Ureter (tissue), 1 donor: Measurements from ENCODE around the gene SMIM8. TPM values are rescaled to one million over a fixed set of nuclear protein-coding genes. Genes with fewer than 3 reads are reported as not detected.
"Not testable (repeated sequence)": the region's sequence is repeated elsewhere in the genome, so short reads cannot be mapped to it uniquely, and the experiment has no call there.

Experiments used
- DNase-seq: peaks from one replicate; pipeline ENCODE4 v3.0.0-alpha.2; 2020; ENCODE audit warnings: low spot score
- total RNA-seq: library from RNA; stranded (reverse); gene quantifications from one replicate; pipeline ENCODE4 v1.2.4, GENCODE V29; 2023
- donor health status: DM: yes; HTN: yes; CAD: no.

The SMIM8 gene
- total RNA-seq = 13.1 TPM

DNA sequence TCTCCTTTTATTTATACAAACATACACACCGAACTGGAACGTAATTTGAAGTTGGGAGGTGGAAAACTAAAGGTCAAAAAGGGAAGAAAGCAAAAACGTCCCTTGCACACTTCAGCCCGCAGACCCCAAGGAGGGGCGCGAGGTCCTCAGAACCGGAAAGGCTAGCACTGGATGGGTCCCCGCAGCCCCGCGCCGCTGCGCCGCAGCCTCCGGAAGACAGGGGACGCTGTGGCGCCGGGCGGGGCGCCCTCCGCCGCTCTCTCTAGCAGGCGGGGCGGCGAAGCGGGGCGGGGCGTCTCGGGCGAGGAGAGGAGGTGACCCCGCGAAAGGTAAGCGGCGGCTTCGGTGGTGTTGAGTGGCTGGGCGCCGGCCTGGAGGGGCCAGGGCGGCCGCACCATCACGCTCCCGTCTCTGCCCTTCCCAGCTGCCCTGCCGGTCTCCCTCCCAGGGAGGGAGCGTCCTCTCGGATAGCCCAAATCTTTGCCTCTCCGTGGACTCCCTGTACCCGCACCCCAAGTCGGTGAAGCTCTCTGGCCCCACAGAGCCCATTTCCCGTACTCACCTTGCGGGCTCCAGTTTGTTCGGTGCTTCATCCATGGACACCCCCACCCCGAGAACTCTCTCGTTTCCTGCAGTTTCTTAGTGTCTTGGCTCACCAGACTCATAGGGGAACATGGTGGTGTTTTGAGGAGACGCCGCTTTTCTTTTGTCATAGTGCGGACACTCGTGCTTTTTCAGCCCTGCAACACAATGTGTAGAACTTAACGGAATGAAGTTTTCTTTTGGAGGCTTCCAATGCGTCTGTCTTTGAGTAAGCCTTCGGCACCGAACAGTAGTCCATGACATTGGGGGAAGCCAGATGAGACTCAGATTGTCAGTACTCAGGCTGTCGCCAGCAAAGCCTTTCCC lies at the start of gene SMIM8:
TSS of gene SMIM8 (plus strand) at position 285 of the 909 bp plus-strand sequence. CDS start 14,444 bp downstream, outside the sequence.
- peak; percentile 83 for DNase-seq

- no peak for DNase-seq
Observed at GRCh38 chr6:87274660-87275274, 47.6 kb upstream of the SMIM8 start.

DNA sequence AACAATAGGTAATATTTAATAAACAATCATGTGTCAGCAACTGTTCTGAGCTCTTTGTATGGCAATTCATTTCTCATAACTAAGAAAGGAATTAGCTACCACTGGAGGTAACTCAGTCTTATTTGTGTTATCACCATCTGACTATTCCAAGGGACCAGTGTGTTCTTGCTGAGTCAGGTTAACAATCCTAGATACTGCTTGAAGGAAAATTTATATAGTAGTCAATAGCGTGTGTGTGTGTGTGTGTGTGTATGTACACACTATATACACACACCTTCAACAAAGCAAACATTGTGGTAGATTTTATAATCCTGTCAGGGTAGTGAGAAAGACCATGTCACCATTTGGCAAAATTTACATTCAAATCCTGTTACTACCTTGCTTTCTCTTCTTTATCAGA lies 45.8 kb upstream of the SMIM8 start:
- DNase-seq = no peak

GRCh38 chr6:87277123-87277522 lies 45.3 kb upstream of the SMIM8 start:
- DNase-seq = no peak

GRCh38 chr6:87279196-87279595 lies 43.2 kb upstream of the SMIM8 start:
- DNase-seq = no peak

DNA sequence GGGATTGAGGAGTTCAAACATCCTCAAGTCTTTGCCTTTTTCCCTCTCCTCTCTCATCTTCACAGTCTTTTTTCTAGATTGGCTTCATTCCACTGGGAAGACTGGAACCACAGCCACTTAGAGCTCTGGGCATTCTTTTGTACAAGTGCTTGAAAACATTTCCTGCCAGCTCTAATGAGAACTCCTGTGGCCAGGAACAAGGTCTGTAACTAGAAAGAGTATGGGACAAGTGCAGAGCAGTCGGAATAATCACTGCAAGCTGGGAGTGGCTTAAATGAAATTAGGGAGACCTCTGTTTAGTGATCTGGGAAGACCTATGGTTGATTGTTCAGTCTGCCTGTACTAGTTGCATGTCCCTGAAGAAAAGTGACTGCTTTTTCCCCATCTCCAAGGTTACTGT lies 41.0 kb upstream of the SMIM8 start:
- no peak for DNase-seq

GRCh38 chr6:87282743-87283142 lies 39.6 kb upstream of the SMIM8 start:
- DNase-seq = no peak

DNA sequence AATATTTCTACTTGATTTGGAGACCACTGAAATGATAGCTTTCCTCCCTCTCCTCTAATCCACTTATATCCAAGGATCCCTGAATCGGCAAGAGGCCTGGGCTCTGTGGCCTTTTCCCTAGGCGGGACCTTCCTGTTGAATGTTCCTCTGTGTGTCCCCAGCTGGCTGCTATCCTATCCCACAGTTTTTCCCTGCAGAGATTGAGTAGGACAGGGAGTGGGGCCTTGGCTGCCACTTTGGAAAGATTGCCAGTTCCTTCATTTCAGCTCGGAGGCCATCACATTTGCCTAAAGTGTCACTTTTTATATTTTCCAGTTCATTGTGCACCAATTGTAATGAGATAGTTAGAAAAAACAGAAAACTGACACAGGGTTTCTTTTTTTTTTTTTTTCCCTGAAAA lies 38.9 kb upstream of the SMIM8 start:
- DNase-seq = no peak

DNA sequence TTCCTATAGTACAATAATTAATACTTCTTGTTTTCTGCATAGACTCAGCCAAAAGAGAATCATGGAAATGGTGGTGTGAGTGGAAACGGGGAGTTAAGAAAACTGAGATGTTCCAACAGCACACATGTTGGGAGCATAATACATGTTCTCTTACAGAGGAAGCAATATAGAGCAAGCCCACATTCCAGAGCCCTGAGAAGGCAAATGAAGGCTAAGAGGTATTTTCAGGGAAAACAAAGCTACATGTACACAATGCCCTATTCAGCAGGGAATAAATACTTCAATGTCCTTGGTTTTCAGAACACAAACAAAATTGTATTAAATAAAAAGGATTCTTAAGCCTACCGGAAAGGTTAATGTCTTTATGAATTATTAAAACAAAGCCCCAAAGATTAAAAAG lies 35.1 kb upstream of the SMIM8 start:
- no peak for DNase-seq

DNA sequence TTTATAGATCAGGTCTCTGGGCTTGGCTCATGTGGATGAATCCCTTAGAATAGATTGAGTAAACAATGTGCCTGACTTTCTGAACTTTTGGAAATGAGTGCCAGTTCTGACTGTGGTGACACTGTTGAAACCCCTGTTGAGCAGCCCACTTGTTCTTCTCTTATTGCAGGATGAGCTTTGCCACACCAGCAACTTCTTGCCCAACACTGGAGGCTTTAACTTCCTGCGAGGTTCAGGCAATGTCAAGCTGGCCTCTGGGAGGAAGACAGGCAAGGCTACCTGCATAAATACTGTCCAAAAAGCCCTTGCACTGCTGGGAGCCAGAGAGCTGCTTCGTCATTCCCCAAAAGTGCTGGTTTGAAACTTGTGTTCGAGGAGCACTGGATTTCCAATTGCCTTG lies 32.8 kb upstream of the SMIM8 start:
- no peak for DNase-seq

GRCh38 chr6:87291883-87292282 lies 30.5 kb upstream of the SMIM8 start:
- no peak for DNase-seq

GRCh38 chr6:87293526-87293925 lies 28.9 kb upstream of the SMIM8 start:
- no peak for DNase-seq

DNA sequence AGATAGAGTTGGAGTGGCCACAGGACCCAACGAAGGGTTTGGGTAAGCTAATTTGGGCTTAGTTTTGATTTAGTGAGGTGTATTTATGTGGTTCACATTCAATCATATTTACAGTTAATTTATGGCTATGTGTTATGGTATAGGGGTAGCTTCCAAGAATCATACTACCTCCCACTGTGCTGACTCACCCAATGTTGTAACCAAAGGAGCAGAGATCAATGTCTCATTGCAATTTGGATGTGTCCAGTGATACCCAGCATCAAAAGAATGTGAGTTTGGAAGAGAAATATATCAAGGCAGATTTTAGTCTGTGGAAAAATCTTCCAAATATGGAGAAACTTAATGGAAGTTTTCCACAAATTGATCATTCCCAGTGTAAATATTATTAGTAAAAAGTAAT lies 25.3 kb upstream of the SMIM8 start:
- DNase-seq = no peak

DNA sequence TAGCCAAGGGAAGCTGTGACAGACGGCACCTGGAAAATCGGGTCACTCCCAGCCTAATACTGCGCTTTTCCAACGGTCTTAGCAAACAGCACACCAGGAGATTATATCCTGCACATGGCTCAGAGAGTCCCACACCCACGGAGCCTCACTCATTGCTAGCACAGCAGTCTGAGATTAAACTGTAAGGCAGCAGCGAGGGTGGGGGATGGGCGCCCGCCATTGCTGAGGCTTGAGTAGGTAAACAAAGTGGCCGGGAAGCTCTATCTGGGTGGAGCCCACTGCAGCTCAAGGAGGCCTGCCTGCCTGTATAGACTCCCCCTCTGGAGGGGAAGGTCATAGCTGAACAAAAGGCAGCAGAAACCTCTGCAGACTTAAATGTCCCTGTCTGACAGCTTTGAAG lies 21.1 kb upstream of the SMIM8 start:
- not testable (repeated sequence) for DNase-seq

GRCh38 chr6:87308970-87309369 lies 13.4 kb upstream of the SMIM8 start:
- no peak for DNase-seq

DNA sequence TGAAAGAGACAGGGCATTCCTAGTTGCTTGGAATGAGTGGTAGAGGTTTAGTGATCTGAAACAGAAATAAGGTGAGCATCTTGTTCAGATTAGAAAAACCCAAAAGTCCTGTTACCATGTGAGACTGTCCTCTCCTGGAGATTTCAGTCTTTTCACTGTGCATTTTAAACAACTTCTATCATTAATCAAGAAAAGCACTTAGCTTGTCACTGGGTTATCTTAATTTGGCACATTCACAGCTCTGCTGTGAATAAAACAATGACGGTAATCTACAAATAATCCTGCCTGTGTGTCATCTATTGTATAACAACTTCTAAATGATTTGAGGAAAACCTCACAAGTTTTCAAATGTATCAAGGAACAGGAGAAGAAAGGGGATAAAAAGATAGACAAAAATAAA lies 9.5 kb upstream of the SMIM8 start:
- no peak for DNase-seq

GRCh38 chr6:87315071-87315470 lies 7.3 kb upstream of the SMIM8 start:
- DNase-seq = no peak

DNA sequence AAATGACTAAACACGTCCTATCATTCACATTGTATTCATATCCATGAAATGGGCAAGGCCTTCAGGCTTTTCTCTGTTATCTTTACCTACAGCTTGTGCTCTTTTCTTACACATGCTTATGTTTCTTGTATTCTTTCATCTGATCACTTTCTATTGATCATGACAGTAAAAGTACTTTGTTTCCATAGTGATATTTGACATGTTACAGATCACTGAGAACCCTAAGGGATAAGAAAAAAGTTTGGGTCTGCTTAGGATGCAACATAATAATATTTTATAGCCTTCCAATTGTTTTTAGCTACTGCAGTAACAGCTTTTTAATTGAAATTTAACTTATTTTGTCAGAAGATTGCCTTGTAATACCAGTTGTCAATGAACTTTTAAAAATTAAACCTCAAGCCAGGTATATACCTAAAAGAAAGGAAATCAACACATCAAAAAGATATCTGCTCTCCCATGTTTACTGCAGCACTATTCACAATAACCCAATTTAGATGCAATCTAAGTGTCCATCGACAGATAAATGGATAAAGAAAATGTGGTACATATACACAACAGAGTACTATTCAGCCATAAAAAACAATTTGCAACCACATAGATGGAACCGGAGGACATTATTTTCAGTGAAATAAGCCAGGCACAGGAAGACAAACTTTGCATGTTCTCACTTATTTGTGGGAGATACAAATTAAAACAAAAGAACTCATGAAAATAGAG lies 3.0 kb upstream of the SMIM8 start:
- DNase-seq = no peak

GRCh38 chr6:87323880-87324279 lies 1.5 kb downstream of the SMIM8 start:
- DNase-seq = not testable (repeated sequence)

GRCh38 chr6:87330961-87331360 lies 8.6 kb downstream of the SMIM8 start:
- DNase-seq = no peak

GRCh38 chr6:87333033-87333432 lies 10.6 kb downstream of the SMIM8 start:
- DNase-seq = no peak

DNA sequence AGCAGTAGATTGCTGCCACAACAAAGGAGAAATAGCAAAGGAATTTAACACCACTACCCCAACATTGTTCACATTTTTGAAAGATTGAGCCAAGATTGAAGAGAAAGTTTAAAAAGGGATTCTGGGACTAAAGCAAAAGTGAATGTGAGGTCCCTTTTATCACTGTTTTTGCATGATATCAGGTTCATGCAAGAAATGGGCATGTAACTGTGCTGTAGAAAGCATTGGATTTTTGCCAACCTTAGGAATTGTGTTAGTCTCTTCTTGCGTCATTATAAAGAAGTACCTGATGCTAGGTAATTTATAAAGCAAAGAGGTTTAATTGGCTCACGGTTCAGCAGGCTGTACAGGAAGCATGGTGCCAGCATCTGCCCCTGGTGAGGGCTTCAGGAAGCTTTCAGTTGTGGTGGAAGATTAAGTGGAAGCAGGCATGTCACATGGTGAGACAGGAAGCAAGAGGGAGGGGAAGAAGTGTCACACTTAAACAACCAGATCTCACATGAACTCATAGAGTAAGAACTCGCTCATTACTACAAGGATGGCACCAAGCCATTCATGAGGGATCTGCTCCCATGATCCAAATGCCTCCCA lies 11.3 kb downstream of the SMIM8 start:
- no peak for DNase-seq
